ENCODE results near the gene APC2.

Gene APC2

DNA sequence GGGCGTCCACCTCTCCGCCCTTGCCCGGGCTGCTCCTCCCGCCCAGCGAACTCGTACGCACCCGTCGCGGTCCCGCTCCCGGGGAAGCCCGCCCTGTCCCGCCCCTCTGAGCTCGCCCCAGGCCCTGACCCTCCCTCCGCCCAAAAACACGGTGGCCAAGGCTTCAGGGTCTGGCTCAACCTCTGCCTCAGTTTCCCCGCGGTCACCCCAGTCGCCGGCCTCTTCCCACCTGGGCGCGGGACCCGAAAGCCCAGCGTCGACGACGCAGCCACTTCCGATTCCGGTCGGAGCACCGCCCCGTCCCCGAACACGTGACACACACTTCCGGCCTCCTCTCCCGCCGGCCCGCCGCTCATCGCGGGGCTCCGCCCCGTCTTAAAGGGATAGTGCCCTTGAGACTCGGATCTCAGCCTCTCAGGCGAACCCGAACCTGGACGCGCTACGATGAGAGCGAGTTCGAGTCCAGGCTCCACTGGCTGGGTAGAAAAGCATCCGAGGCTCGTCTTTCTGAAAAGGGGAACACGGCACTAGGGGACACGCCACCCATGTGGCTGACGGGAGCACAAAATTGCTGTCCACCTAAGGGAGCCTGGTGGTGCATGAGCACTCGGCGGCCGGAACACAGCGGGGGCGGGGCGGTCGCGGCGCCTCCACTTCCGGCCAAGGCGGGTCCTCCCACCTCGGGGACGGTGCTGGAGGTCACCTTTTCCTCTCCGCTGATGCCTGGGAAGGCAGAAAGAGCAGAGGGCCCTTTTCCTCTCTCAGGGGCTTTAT is 29.2 kb downstream of the APC2 start, which contains the start of gene C19orf25:
Gene C19orf25 (minus strand): TSS at position 282 of the 774 bp plus-strand sequence. CDS start 312 bp downstream, outside the sequence.
- DNase-seq (ENCODE audit: low read depth in 2 of 2): peak; percentile 83 to 86

DNA sequence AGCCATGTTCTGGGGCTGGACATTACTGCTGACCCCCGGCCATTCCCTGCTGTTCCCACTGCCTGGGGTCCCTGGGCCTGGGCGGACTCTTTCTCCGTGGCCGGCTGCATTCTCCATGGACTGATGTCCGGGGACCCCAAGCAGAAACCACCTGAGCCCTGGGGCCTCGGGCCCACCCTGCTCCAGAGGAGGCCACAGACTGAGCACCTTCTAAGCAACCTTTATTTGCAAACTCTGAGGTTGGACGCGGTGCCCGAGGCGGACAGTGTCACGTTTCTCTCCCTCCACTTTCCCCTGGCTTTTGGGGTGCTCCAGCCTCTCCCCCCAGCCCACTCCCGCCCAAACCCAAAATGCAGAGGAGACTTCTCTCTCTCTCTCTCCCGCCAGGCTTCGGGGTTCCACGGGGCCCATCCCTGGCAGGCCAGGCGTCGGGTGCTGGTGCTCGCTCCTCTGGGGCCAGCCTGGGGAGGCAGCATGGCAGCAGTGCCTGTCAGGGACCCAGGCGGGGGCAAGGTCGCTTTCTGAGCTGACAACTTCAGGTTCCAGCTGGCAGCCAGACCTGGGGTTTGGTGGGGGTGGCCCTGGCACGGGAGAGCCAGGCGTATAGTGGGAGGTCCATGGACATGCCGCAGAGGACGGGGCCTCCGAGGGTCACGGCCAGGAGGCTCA is 31.4 kb downstream of the APC2 start:
- no peak for DNase-seq (ENCODE audit: low read depth in 2 of 2)

DNA sequence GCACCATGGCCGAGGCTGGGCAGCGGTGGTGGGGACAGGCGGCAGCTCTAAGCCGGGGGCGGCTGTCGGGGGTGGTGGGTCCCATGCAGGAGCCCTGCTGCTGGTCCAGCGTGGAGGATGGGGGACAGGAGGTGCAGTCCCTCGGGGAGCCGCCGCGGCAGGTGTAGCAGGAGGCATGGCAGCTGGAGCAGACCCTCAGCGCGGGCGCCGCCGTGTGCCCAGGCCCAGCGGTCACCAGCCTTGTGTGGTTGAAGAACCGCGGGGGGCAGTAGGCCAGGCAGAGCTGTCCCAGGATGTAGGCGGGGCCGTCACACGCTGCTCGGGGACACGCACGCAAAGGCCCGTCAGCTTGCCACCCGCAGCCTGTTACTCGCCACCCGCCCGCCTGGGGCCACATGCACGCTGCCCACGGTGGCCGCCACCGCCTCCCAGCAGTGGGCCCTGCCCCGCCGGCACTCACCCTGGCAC is 32.0 kb downstream of the APC2 start:
- DNase-seq (ENCODE audit: low read depth in 2 of 2): no peak

DNA sequence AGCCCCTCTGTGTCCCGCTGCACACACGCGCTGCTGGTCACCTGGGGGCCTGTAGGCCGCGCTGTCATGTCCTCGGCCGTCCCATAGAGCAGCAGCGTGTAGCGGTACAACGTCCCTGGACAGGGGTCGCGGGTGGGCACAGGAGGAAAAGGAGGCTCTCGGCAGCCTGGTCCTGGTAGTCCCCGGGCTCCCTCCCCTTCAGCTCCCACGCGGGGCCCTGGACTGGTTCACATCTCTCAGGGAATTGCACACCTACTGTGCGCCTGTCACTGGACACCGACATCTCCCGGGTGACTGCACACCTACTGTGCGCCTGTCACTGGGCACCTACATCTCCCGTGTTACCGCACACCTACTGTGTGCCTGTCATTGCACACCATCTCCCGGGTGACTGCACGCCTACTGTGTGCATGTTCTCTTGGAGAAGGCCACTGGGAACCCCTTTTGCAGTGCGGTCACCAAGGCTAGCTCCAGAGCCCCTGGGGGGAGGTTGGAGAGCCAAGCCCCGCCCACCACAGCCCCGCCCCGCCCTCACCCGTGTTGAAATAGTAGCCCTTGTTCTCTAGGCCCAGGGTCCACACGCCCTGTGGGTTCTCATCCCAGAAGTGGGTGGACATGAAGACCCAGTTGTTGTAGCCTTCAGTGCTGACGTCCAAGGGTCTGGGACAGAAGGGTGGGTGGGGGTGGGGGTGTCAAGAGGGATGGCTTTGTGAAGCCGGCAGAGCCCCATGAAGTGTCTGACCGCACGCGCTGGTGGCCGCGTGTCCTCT is 32.6 kb downstream of the APC2 start:
- DNase-seq (ENCODE audit: low read depth in 2 of 2): no peak

DNA sequence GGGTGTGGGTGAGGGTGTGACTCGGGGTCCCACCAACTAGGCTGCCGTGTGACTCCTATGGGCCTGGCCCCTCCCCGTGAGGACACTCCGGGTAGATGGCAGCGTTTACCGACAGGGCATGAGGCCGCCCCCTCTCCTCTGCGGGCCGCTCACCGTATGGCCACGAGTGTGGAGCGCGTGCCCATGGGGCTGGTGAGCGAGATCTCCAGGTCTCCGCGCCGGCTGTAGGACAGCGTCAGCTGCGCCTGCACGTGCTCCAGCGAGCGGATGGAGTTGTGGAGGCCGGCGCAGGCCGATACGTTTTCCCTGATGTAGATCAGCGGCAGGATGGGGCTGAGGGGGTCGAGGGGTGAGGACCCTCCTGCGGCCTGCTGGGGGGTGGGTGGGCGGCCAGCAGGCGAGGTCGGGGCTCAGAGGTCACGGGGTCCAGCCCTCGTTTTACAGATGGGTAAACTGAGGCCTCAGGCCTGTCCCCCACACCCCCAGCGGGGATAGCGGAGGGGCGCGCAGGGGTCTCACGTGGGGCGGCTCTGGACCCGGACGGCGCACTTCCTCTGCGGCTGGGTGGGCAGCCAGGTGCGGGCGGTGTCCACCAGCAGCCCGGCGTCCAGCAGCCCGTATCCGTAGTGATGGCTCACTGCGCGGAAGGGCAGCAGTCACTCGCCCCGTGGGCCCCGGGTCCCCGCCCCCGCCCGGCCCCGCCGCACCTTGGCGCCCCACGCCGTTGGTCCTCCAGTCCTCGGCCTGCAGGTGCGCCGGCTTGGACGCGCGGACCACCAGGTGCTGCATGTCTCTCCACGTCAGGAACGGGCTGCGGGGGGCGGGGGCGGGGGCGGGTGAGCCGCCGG is 33.4 kb downstream of the APC2 start:
- DNase-seq (ENCODE audit: low read depth in 2 of 2): no peak

DNA sequence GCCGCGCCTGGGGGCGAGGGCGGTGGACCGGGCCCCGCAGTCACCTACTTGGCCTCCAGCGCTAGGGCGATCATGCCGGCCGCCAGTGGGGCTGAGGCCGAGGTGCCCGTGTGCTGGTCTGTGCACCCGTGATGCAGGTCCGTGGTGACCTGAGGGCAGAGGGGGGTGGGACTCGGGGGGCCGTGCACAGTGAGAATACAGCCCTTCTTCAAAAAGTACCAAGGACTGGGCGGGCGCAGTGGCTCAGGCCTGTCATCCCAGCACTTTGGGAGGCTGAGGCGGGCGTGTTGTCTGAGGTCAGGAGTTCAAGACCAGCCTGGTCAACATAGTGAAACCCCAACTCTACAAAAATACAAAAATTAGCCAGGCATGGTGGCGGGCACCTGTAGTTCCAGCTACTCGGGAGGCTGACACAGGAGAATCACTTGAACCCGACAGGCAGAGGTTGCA is 34.1 kb downstream of the APC2 start:
- no peak for DNase-seq (ENCODE audit: low read depth in 2 of 2)

- no peak for DNase-seq (ENCODE audit: low read depth in 2 of 2)
These were observed 37.0 kb downstream of the APC2 start for GRCh38 chr19:1486720-1487575.

GRCh38 chr19:1487576-1488281 is 37.8 kb downstream of the APC2 start:
- DNase-seq (ENCODE audit: low read depth in 2 of 2): no peak

DNA sequence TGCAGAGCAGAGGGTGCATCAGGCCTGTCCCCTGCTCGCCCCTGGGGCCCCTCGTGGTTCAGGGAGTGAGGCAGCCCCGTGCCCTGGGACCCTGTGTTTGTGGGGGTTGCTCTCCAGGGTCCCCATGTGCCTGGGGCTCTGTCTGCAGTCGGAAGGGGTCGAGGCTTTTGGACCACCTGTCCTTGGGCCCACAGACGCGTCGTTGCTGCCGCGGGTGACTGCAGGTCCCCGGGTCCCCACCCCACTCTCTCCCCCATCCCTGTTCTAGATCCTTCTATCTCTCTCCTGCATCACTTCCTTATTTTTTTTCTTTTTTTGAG is 38.3 kb downstream of the APC2 start:
- DNase-seq (ENCODE audit: low read depth in 2 of 2): no peak

DNA sequence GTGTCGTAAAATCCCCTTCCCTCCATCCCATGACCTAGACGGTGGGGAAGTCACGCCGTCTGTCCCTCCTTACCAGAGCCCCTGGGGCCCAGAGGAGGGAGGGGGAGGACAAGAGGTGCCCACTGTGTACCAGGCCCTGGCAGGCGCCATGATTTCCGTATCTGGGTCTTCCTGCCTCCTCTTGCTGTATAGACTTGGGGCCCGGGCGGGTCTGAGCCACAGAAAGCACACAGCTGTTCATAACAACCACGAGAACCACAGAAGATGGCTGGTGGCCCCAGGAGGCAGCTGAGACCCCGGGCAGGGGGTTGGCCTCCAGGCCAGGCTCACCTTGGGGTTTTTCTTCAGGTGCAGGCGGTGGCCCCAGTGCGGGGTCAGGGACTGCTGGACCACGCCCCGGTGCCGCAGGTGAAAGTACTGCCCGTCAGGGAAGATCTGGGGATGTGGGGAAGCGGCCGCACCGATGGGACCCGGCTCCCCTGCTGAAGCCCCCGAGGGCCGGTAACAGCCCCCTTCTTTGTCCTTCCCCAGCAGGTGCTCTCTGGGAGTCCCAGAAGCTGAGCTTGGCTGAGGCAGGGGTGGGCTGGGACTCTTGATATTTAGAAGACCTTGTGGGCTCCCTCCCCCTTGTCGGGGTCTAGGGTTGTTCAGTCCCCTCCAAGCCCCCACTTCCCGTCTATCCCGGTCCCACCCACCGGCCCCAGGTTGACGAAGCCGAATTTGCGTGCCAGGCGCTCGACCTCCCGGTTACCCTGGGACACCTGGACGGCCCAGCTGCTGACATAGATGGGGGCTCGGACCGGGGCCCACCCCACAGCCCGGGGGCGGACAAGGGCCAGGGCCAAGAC is 39.8 kb downstream of the APC2 start:
- DNase-seq (ENCODE audit: low read depth in 2 of 2): no peak

- DNase-seq (ENCODE audit: low read depth in 2 of 2): peak; percentile 94 to 97
These were observed 40.6 kb downstream of the APC2 start, which contains the start of gene PCSK4 for GRCh38 chr19:1490311-1491113. Gene PCSK4, minus strand, starts transcription at chr19:1490350. Its CDS starts 4 bp downstream, at chr19:1490346.

DNA sequence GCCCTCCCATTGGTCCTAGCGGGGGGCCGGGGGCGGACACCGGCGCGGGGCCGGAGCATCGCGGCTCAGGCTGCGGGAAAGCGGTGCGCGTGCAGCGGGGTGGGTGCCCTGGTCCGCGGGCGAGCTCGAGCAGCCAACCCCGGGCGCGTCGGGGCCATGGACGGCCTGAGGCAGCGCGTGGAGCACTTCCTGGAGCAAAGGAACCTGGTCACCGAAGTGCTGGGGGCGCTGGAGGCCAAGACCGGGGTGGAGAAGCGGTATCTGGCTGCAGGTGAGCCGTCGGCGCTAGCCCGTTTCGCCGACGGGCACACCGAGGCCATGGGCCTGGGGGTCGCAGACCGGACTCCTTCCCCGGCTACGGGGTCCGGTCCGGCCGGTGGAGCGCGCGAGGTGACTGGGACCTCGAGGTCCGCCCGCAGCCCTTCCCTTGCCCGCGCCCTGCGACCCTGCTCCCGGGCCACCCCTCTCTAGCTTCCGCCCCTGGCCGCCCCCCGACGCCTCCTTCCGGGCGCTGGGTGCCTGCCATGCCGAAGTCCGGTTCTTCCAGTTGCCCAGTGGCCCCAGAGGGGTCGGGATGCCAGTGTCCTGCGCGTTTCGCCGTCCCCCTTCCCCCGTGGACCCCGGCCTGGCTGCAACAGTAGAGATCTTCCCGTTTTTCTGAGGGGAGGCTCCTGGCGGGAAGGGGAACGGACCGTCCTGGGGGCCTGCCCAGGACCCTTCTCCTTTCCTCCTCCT is 41.4 kb downstream of the APC2 start, which contains the start of gene REEP6:
Gene REEP6 (plus strand): TSS at position 68 of the 735 bp plus-strand sequence. CDS start 89 bp downstream, at position 157.
- DNase-seq (ENCODE audit: low read depth in 2 of 2): no peak

GRCh38 chr19:1491849-1492170 is 41.9 kb downstream of the APC2 start:
- DNase-seq (ENCODE audit: low read depth in 2 of 2): no peak

DNA sequence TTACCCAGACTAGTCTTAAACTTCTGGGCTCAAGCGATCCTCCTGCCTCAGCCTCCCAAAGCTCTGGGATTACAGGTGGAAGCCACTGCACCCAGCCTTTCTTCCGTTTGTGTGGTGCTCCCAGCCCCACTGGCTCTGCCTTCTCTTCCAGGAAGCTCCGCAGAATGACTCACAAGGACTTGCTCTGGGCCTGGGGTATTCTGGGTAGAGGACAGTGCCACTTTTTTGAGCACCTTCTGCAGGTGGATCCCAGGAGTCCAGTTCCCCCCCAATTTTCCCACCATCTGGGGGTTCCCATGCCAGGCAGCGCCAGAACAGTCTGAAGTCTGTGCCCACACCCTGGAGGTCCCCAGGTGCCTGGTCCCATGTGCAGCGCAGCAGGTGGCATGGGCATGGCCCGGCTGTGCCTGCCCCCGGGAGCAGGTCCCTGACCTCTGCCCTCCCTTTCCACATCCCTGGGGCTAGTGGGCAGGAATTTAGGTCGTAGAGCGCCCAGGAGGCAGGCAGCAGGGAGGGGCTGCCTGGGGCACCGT is 42.6 kb downstream of the APC2 start:
- DNase-seq (ENCODE audit: low read depth in 2 of 2): no peak

- DNase-seq (ENCODE audit: low read depth in 2 of 2): no peak
These were observed 44.3 kb downstream of the APC2 start for GRCh38 chr19:1494115-1494815.

DNA sequence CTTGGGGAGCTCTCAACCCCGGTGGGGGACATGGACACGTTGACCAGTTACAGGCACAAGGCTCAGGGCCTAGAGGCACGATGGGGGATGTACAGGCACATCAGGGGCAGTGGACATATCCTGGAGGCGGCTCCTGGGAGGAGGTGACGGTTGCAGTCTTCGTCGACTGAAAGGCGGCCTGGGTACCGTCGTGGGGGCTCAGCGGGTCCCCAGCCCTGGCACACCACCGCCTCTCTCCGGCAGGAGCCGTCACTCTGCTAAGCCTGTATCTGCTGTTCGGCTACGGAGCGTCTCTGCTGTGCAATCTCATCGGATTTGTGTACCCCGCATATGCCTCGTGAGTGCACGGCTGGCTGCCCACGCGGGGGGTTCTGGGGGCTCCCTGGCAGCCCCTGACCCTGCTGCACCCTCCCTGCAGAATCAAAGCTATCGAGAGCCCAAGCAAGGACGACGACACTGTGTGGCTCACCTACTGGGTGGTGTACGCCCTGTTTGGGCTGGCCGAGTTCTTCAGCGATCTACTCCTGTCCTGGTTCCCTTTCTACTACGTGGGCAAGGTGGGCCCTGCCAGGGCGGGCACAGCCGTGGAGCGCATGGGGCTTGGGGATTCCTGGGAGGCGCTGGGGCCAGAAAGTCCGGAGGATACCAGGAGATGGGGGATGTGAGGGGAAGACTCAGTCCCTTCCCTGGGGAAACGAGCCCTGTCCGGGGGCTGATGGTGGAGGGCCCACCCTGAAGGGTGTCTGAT is 45.3 kb downstream of the APC2 start:
- no peak for DNase-seq (ENCODE audit: low read depth in 2 of 2)

Measured in stimulated activated CD8-positive, alpha-beta memory T cell treated with anti-CD3 and anti-CD28 coated beads, Interleukin-2, amount 100 ng/mL, for 1 hour (primary cell).